Stimulated activated CD4-positive, alpha-beta T cell treated with anti-CD3 and anti-CD28 coated beads, Interleukin-1b, Interleukin-23, amount 100 ng/mL, for 4 hours (primary cell): ENCODE measurements around the gene LINC00632.

ENCODE experiments used
- DNase-seq, 2 donors: peaks; one replicate each; pipeline ENCODE4 v3.0.0-alpha.2; 2020; ENCODE audit warnings: low read depth in 2 of 2

Gene LINC00632

DNA sequence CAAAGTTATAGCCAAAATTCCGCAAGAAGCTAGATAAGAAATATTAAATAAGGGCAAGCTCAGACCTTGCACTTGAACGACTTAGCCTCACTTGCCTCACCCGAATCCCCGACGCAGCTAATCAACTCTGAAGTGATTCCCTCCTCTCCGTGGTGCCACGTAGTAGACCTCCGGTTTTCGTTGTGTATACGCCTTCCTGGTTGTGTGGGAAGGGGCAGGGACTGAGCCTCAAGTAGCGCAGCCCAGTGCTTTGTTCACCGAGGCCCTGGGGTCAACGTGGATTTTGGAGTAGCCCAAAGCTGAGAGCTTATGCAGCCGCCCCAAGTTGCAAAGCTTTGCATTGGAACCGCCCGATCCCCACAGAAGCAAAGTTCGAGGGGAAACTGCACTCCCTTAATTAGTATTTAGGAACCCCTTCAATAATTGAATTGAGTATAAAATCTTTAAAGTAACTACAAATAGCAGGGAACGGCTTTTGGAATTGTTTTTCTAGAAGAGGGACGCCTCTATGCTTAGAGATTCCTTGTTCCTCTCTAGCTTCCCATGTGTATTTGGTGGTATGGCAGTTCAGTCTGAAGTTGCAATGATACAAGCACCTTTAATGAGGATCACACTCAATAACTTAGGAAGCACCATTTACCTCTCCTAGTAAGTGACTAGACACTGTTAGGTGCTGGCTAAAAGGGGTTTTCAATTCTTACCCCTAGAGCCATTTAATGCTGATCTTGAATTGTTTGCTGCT lies 55.7 kb downstream of the LINC00632 start:
- no peak for DNase-seq

- DNase-seq, result peak; percentile 1 to 25
Observed at GRCh38 chrX:140766024-140766611, 56.6 kb downstream of the LINC00632 start.

DNA sequence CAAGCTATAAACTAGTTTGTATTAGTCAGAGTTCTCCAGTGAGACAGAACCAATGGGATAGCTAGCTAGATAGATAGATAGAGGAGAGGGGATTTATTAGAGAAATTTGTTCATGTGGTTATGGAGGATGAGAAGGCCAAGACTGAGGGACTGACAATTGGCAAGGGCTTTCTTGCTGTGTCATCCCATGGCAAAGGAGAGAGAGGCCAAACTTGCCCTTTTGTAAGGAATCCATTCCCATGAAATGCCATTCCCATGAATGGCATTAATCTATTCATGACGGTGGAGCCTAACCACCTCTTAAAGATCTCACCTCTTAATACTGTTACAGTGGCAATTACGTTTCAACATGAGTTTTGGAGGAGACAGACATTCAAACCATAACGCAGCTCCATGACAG lies 58.1 kb downstream of the LINC00632 start:
- DNase-seq, result no peak

DNA sequence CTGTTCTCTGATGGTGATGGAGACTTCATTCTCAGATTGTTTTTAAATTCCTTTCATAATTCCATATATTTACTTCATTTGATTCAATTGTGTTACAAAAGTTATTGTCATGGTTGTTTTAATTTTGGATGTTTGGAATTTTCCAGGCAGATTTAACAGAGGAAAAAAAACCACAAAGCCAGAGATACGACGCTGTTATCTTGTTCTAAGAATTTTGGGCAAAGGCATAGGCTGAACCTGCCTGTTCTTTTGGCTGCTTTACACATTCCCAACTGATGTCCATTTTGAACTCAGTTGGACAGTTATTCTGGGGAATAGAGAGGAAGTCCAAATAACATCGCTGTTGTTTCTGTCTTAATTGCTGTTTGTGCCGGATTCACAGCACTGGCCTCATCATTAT lies 65.7 kb downstream of the LINC00632 start:
- DNase-seq, result no peak

DNA sequence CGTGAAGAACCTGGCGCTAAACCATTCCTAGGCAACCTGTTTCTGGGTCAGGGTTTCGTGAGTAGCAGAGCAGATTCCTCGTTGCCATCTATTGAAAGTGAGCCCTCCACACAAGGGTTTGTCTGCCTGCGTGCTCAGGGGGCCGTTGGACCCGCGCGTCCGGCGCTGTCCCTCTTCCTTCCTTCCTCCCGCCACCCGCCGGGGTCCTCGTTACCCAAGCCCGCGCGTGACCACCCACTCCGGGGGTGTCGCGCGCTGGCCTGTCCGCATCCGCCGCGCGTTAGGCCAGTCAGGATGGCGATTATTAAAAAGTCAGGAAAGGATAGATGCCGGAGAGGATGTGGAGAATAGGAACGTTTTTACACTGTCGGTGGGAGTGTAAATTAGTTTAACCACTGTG lies 66.8 kb downstream of the LINC00632 start:
- DNase-seq, result no peak

DNA sequence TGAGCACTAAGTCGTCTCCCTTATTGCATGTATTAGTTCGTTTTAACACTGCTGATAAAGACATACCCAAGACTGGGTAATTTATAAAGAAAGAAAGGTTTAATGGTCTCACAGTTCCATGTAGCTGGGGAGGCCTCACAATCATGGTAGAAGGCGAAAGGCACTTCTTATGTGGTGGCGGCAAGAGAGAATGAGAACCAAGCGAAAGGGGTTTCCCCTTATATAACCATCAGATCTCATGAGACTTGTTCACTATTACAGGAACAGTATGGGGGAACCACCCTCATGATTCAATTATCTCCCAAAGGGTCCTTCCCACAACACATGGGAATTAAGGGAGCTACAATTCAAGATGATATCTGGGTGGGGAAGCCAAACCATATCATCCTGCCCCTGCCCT lies 85.1 kb downstream of the LINC00632 start:
- DNase-seq, result no peak

DNA sequence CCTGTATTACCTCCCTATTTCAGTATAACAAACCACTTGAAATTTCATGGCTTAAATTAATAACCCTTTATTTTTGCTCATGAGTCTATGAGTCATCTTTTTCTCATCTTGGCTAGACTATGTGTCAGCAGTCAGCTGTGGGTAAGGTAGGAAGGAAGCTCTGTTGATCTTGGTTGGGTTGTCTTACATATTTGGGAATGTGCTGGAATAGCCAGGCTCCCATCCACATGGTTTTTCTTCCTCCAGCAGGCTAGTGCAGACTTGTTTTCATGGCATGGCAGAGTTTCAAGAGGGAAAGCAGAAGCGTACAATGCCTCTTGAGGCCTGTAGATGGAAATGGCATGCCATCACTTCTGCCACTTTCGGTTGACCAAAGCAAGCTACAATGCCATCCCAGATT lies 89.7 kb downstream of the LINC00632 start:
- DNase-seq, result no peak

GRCh38 chrX:140804292-140804691 lies 94.7 kb downstream of the LINC00632 start:
- DNase-seq, result no peak

DNA sequence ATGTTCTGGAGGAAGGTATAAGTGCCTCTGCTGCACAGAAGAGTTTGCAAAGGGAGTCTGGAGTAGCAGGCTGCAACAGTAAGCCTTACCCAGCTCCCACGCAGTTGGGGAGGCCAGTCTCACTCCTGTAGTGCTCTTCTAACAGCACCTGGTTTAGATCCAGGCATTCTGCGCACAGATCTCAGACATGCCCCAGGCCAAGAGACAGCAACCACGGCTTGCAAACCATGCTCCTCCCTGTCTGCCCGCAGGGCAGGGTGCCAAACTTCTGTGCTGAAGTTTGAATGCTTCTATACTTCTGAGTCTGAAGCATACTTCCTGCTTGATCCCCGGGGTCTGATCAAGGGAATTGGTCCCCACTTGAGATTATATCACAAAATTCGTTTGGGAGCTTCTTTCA lies 106.3 kb downstream of the LINC00632 start:
- no peak for DNase-seq

- DNase-seq, result no peak
Observed at GRCh38 chrX:140817943-140818342, 108.4 kb downstream of the LINC00632 start.

- DNase-seq, result no peak
Observed at GRCh38 chrX:140821280-140821679, 111.7 kb downstream of the LINC00632 start.

GRCh38 chrX:140822184-140822583 lies 112.6 kb downstream of the LINC00632 start:
- DNase-seq, result no peak

DNA sequence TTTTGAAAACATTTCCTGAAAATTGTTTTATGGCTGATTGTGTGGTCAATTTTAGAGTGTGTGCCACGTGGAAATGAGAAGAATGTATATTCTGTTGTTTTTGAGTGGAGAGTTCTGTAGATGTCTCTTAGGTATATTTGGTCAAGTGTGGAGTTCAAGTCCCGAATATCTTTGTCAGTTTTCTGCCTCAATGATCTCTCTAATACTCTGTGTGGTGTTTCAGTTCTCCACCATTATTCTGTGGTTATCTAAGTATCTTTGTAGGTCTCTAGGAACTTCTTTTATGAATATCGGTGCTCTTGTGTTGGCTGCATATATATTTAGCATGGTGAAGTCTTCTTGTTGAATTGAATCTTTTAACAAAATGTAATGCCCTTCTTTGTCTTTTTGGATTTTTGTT lies 113.3 kb downstream of the LINC00632 start:
- no peak for DNase-seq

DNA sequence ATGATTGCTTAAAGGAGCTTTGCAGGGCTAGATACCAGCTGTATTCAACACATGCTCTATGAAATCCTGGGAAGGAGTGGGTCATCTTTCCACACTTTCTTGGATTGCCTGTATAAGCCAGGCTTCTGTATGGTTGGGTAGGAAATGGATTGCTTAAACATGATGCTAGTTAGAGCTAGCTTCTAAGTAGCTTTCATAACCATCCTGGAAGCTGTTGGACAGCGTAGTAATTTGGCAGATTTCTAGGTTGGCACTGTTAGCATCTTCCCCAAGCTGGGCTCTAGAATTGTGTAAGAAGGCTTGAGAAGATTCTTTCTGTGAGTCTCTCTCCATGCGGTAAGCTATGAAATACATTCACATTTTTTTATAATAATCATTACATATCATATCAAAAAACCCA lies 127.3 kb downstream of the LINC00632 start:
- DNase-seq, result no peak
